Right lobe of liver (tissue), 6 donors: ENCODE measurements around the gene SART3. TPM values are rescaled to one million over a fixed set of nuclear protein-coding genes. Genes with fewer than 3 reads are reported as not detected.

Source experiments
- ATAC-seq, 4 donors: fragments of 200-7000 bp; cut with Tn5 transposase; one replicate each; pipeline ENCODE4 v1.9.1; 2020; ENCODE audit warnings: mild to moderate bottlenecking in 4 of 4, moderate library complexity in 4 of 4
- DNase-seq, 3 donors: peaks; one replicate each; pipeline ENCODE4 v3.0.0-alpha.2; 2020
- H3K27ac ChIP-seq, 3 donors: fragments of 200-600 bp; one replicate each; pipeline ENCODE4 v1.8.0; 2022
- H3K27me3 ChIP-seq, 2 donors: fragments of 200-600 bp; one replicate each; pipeline ENCODE4 v1.8.0; 2022
- H3K36me3 ChIP-seq, 4 donors: fragments of 200-600 bp; sonication (generic) in 1 of 4; one replicate each; pipeline versions ENCODE4 v1.5.1 to v1.8.0; 2017 to 2022; ENCODE audit warnings: control low read depth in 1 of 4
- H3K4me1 ChIP-seq, 4 donors: fragments of 200-600 bp; sonication (generic) in 1 of 4; one replicate each; pipeline versions ENCODE4 v1.5.1 to v1.8.0; 2017 to 2022; ENCODE audit warnings: control low read depth in 1 of 4
- H3K4me3 ChIP-seq, 3 donors: fragments of 200-600 bp; one replicate each; pipeline ENCODE4 v1.8.0; 2022
- H3K9me3 ChIP-seq, 4 donors: fragments of 200-600 bp; sonication (generic) in 1 of 4; one replicate each; pipeline versions ENCODE4 v1.5.1 to v1.8.0; 2017 to 2022; ENCODE audit warnings: control low read depth in 1 of 4
- POLR2A ChIP-seq: fragments of 450-650 bp; IDR thresholded peaks from one replicate; pipeline ENCODE4 v1.6.1; 2017; ENCODE audit warnings: antibody characterized with exemption, mild to moderate bottlenecking
- WGBS: methylation state at CpG from one replicate; pipeline ENCODE4 v1.1.6; 2018; ENCODE audit warnings: low coverage, low lambda C conversion rate; ENCODE audit not compliant: insufficient coverage; ENCODE audit errors: missing lambda C conversion rate; 5-methylcytosine and 5-hydroxymethylcytosine counted together
- intact Hi-C, 2 donors: fragments of 100-400 bp; cut with DNase I; formaldehyde crosslinking; loops; one replicate each; pipeline versions ENCODE4 v1.11.2 to v1.14.1; 2022
- total RNA-seq, 6 experiments: library from RNA; depleted of rRNA in 2 of 6; stranded (reverse); fragments of >200 nt in 2 of 6; fragmentation: NEBNext Ultra II Directional in 3 of 6; extraction: Animal tissue kit (Norgen Biotek cat#: 25700) in 3 of 6; gene quantifications; one replicate each; pipeline versions ENCODE4 v1.1.0 to v1.2.4, GENCODE V29; 2016 to 2023
- TF ChIP-seq, protein P1 (sequence below), 4 donors: fragments of 200-600 bp in 3 of 4; fragments of 450-650 bp in 1 of 4; IDR thresholded peaks; one replicate each; pipeline versions ENCODE4 v1.5.1 to v1.8.0; 2016 to 2022; ENCODE audit warnings: antibody characterized with exemption in 4 of 4, mild to moderate bottlenecking in 2 of 4
- donor health status: DM: no; HTN: yes; CAD: no.
- donor health status: DM: no; HTN: no; CAD: no.
- donor health status: DM: no; HTN: no; CAD: no.
- donor health status: DM: no; HTN: yes; CAD: no.
- donor health status: DM: no; HTN: yes; CAD: no.

Gene SART3
- total RNA-seq, 6 experiments from 2014 or later, result 13.2 to 28.4 (median 20.6) TPM

DNA sequence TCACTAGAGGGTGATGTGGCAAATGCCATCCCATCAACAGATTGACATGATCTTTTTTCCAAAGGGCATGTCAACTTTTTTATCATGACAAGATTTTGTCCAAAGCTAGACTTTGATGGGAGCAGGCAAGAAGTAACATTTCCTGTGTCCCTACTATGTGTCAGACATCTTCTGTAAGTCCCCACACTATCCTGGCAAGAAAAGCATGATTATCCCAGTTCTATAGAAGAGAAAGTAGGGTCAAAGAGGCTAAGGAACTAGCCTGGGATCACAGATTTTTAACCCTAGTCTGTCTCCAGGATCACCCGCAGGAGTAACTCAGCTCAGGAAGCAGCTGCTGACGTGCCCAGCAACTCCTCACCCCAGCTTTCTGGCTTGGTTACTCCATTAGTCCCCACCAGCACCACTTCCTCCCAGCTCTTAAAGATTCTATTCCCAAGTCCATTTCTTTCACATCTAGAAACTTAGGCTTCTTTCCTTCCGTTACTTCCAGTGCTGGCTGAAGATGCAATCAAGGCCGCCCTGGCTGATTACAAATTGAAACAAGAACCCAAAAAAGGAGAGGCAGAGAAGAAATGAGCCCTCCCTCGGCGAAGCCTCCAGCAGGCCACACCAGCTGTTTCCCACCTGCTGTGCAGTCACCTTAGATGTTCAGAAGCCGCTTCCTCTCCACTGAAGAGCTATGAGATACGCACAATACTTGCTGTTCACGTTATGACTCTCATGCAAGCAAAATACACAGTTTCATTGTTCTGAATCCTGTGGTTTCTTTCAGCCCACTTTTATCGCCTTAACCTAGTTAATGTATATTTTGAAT lies 7.6 kb upstream of the SART3 start:
- WGBS, result 71% methylated on average over 8 of the region's 10 CpGs
- Histone ChIP-seq H3K4me3 (no peak overlapping the region), H3K9me3 (no peaks in the 10 kb centered on the region), H3K36me3 (peaks cover 0 to 52% (median 10%) of the 10 kb centered on the region in 4 donors), H3K4me1 (peaks cover 0 to 18% (median 0%) of the 10 kb centered on the region in 4 donors), H3K27me3 (no peaks in the 10 kb centered on the region), H3K27ac (no peak overlapping the region)
- DNase-seq (peak in 1 of 3 donors; percentile 25), ATAC-seq (no peak)
- intact Hi-C loops, result loop anchor here in 1 of 2 donors (5.0 kb wide), 1 partner anchor 44 kb away; no protein-coding TSS in a partner anchor
- TF ChIP-seq, protein P1, sequence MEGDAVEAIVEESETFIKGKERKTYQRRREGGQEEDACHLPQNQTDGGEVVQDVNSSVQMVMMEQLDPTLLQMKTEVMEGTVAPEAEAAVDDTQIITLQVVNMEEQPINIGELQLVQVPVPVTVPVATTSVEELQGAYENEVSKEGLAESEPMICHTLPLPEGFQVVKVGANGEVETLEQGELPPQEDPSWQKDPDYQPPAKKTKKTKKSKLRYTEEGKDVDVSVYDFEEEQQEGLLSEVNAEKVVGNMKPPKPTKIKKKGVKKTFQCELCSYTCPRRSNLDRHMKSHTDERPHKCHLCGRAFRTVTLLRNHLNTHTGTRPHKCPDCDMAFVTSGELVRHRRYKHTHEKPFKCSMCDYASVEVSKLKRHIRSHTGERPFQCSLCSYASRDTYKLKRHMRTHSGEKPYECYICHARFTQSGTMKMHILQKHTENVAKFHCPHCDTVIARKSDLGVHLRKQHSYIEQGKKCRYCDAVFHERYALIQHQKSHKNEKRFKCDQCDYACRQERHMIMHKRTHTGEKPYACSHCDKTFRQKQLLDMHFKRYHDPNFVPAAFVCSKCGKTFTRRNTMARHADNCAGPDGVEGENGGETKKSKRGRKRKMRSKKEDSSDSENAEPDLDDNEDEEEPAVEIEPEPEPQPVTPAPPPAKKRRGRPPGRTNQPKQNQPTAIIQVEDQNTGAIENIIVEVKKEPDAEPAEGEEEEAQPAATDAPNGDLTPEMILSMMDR (IDR thresholded peaks at IDR 0.05), result no peak
- no peak for TF ChIP-seq POLR2A

DNA sequence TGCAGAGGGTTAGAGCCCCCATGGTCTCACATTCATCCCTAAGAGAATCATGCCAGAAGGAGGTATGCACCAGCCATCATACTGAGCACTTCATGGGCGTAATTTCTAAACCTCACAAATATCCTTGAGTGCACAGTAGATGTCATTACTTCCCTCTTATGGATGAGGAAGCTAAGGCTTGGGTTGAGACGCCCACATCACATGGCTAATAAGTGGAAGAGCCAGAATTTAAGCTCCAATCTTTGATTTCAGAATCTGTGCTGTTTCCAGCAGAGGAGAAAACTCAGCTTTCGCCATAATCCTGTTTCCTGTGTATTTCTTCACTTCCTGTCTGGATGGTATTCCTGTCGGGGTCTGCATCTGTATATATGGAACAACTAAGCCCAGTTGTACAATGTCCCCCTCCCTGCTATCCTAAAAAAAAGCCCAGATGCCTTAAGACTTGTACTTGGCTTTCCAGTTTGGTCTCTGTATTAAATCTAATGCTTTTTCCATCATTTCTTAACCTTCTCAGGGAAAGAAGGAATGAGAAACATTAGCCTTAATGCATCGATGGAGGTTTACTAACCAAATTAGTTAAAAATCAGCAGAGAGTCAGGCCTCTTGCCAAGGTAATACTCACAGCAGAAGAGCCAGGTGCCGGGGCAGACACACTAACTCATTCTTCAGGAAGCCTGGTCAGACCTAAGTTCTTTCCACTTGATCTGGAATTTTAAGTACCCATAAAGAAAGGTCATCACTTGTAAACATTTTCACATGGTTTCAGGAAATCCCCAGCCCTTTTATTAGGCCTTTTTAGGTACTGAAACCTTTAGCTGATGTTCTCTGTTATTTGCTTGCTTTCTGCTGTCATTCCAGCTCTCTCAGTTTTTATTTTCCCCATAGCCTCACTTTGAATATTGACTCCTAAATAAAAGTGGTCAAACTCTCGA lies 6.7 kb upstream of the SART3 start:
- peak in 1 of 3 donors; percentile 14 for DNase-seq
- Histone ChIP-seq H3K4me3 (no peak overlapping the region), H3K27me3 (no peaks in the 10 kb centered on the region), H3K4me1 (peaks cover 0 to 18% (median 0%) of the 10 kb centered on the region in 4 donors), H3K36me3 (peaks cover 0 to 52% (median 10%) of the 10 kb centered on the region in 4 donors), H3K9me3 (no peaks in the 10 kb centered on the region), H3K27ac (peak overlapping the region in 1 of 3 donors; percentile 14)
- intact Hi-C loops, result loop anchor here in 1 of 2 donors (5.0 kb wide), 1 partner anchor 45 kb away; no protein-coding TSS in a partner anchor
- no peak for ATAC-seq
- 50% methylated on average over 7 of the region's 7 CpGs for WGBS
- TF ChIP-seq POLR2A, result no peak
- TF ChIP-seq, protein P1 (IDR thresholded peaks at IDR 0.05), result no peak

DNA sequence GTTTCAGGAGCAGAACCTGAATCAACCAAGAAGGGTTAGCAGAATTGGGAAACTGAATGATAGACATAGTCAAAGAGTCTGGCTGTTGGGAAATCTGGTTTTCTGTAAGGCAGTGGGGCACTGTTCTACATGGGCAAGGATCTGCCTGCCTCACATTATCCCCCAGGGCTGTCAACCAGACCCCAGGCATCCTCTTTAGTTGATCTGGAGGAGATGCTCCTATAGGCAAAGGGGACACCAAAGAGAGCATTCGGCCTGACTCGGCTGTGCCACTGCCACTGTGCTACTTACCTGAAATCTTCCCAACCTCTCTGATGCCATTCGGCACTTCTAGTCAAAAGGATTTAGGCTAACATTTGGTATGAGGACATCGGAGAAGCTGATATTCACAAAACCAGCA lies 5.5 kb upstream of the SART3 start:
- intact Hi-C loops, result loop anchor here in 1 of 2 donors (5.0 kb wide), 1 partner anchor 46 kb away; no protein-coding TSS in a partner anchor
- Histone ChIP-seq H3K4me1 (peaks cover 0 to 25% (median 3%) of the 10 kb centered on the region in 4 donors), H3K9me3 (no peaks in the 10 kb centered on the region), H3K27me3 (no peaks in the 10 kb centered on the region), H3K4me3 (no peak overlapping the region), H3K27ac (peak overlapping the region in 2 of 3 donors; percentile 2 to 25), H3K36me3 (peaks cover 0 to 52% (median 10%) of the 10 kb centered on the region in 4 donors)
- 93% methylated on average over 2 of the region's 4 CpGs for WGBS
- TF ChIP-seq, protein P1 (IDR thresholded peaks at IDR 0.05), result no peak
- no peak for TF ChIP-seq POLR2A
- DNase-seq, result no peak
- no peak for ATAC-seq

DNA sequence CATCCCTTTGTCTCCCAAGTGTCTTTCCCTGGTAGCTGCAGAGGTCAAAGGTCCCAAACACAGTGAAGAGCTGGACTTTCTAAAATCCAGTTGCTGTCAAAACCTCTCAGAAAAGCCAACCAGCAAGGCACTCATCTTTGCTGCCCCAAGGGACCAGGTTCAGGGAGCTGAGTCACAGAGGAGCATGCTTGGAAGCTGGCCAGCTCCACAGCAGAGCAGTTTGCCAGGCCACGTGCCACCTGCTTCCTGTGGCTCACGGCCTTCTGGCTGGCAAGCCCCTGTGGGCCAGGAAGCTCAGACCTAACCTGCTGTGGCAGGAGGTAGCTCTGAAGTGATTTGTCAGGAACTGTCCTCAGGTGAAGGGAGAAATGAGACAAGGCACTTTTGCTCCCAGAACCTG lies 5.0 kb upstream of the SART3 start:
- no peaks in the 10 kb centered on the region for H3K27me3 ChIP-seq
- H3K36me3 ChIP-seq, result peaks cover 0 to 52% (median 10%) of the 10 kb centered on the region in 4 donors
- no peaks in the 10 kb centered on the region for H3K9me3 ChIP-seq
- H3K4me3 ChIP-seq, result no peak overlapping the region
- peak; percentile 43 to 47 (median 47) for ATAC-seq
- H3K27ac ChIP-seq, result peak overlapping the region in 2 of 3 donors; percentile 2 to 25
- peaks cover 0 to 25% (median 3%) of the 10 kb centered on the region in 4 donors for H3K4me1 ChIP-seq
- TF ChIP-seq, protein P1 (IDR thresholded peaks at IDR 0.05), result no peak
- TF ChIP-seq POLR2A, result peak; percentile 32
- WGBS, result 0% methylated on average over 1 of the region's 2 CpGs
- peak; percentile 88 to 91 (median 89) for DNase-seq
- intact Hi-C loops, result loop anchor here in 1 of 2 donors (5.0 kb wide), 1 partner anchor 46 kb away; no protein-coding TSS in a partner anchor
